Measurements from ENCODE around the gene RFK.

GRCh38 chr9:76369583-76369982 lies 24.6 kb downstream of the RFK start:
- TF ChIP-seq POLR2A (IDR thresholded peaks at IDR 0.05) (no peak), CTCF (IDR thresholded peaks at IDR 0.05) (no peak)
